A549 (cell line): ENCODE results near the gene GOLGA8B.
"Not testable (repeated sequence)": the region's sequence is repeated elsewhere in the genome, so short reads cannot be mapped to it uniquely, and the experiment has no call there.

Experiments used
- BHLHE40 ChIP-seq: IDR thresholded peaks from 2 replicates; pipeline ENCODE4 v1.6.1; 2012; ENCODE audit warnings: low read depth, low read length, inconsistent platforms
- CHD4 ChIP-seq: fragments of 200-600 bp; sonication (generic); IDR thresholded peaks from 2 replicates; pipeline ENCODE4 v1.6.1; 2016; ENCODE audit warnings: antibody characterized with exemption, mild to moderate bottlenecking, borderline replicate concordance
- CTCF ChIP-seq: fragments of >200 bp; sonication (Bioruptor Twin); formaldehyde crosslinking; IDR thresholded peaks from 3 replicates; pipeline ENCODE4 v1.5.1; 2016
- EHMT2 ChIP-seq: fragments of 200-600 bp; sonication (generic); IDR thresholded peaks from 2 replicates; pipeline ENCODE4 v1.6.1; 2016; ENCODE audit warnings: antibody characterized with exemption, low read depth, mild to moderate bottlenecking, moderate library complexity
- EP300 ChIP-seq, 2 experiments: fragments of >200 bp; sonication (Bioruptor Twin); formaldehyde crosslinking; IDR thresholded peaks; 2 replicates in 1 of 2; 3 replicates in 1 of 2; pipeline ENCODE4 v1.6.1; 2016 to 2017
- KDM1A ChIP-seq: fragments of 200-600 bp; sonication (generic); IDR thresholded peaks from 2 replicates; pipeline ENCODE4 v1.6.1; 2016; ENCODE audit warnings: low read depth, mild to moderate bottlenecking
- MAFK ChIP-seq: fragments of 450-650 bp; IDR thresholded peaks from 2 replicates; pipeline ENCODE4 v1.6.1; 2014; ENCODE audit not compliant: partially characterized antibody
- MAX ChIP-seq: IDR thresholded peaks from 2 replicates; pipeline ENCODE4 v1.6.1; 2012
- POLR2A ChIP-seq: IDR thresholded peaks from 2 replicates; pipeline ENCODE4 v1.6.1; 2012; ENCODE audit warnings: mild to moderate bottlenecking, low read length
- RNF2 ChIP-seq: fragments of 200-600 bp; sonication (generic); IDR thresholded peaks from 2 replicates; pipeline ENCODE4 v1.6.1; 2016; ENCODE audit warnings: low read depth, mild to moderate bottlenecking, antibody characterized with exemption, moderate library complexity, borderline replicate concordance
- USF2 ChIP-seq: fragments of 450-650 bp; IDR thresholded peaks from 2 replicates; pipeline ENCODE4 v1.6.1; 2014; ENCODE audit warnings: antibody characterized with exemption
- ZNF302 ChIP-seq: fragments of 250-450 bp; sonication (Bioruptor Pico); IDR thresholded peaks from 2 replicates; pipeline ENCODE4 v1.9.0; 2021; ENCODE audit warnings: inconsistent platforms, mild to moderate bottlenecking, moderate library complexity

GRCh38 chr15:34555162-34555561 is 28.3 kb downstream of the GOLGA8B start:
- TF ChIP-seq RNF2; BHLHE40; EHMT2; MAX; ZNF302 (CRISPR knock-in tag); EP300 (IDR thresholded peaks at IDR 0.05); POLR2A; CTCF; KDM1A; MAFK; USF2; CHD4: not testable (repeated sequence)
